DND-41 (cell line): ENCODE results near the gene TMEM107.

Experiments used
- CTCF ChIP-seq: IDR thresholded peaks from 2 replicates; pipeline ENCODE4 v1.5.1; 2012; ENCODE audit warnings: borderline replicate concordance, low read length, moderate library complexity, mild to moderate bottlenecking; ENCODE audit not compliant: poor library complexity, severe bottlenecking; ENCODE audit errors: extremely low read depth
- EZH2 ChIP-seq: IDR thresholded peaks from 3 replicates; pipeline ENCODE4 v1.6.1; 2012; ENCODE audit warnings: borderline replicate concordance, low read depth, mild to moderate bottlenecking, moderate library complexity, low read length, inconsistent platforms; ENCODE audit not compliant: severe bottlenecking

GRCh38 chr17:8163978-8164814, 12.0 kb downstream of the TMEM107 start:
- no peak for TF ChIP-seq CTCF
- TF ChIP-seq EZH2: no peak
